HCT116 (cell line): ENCODE results near the gene SRRT.

ENCODE experiments used
- CTCF ChIP-seq, 3 experiments: fragments of 200-600 bp in 1 of 3; sonication (generic) in 1 of 3; IDR thresholded peaks in 2 of 3; conservative IDR thresholded peaks in 1 of 3; 2 replicates each; pipeline ENCODE4 v1.5.1; 2012 to 2017; ENCODE audit warnings: low read depth in 2 of 3, low read length in 2 of 3, antibody characterized with exemption in 1 of 3, borderline replicate concordance in 1 of 3, control low read depth in 1 of 3, mild to moderate bottlenecking in 1 of 3, mixed read lengths in 1 of 3, mixed run types in 1 of 3, moderate library complexity in 1 of 3; ENCODE audit not compliant: insufficient read depth in 1 of 3
- EZH2 ChIP-seq: fragments of 200-600 bp; sonication (generic); IDR thresholded peaks from 2 replicates; pipeline ENCODE4 v1.6.1; 2017; ENCODE audit warnings: antibody characterized with exemption, mixed run types
- EZH2phosphoT487 ChIP-seq: fragments of 200-600 bp; IDR thresholded peaks from 2 replicates; pipeline ENCODE4 v1.6.1; 2018; ENCODE audit warnings: antibody characterized with exemption, borderline replicate concordance
- POLR2AphosphoS5 ChIP-seq: IDR thresholded peaks from 2 replicates; pipeline ENCODE4 v1.6.1; 2011; ENCODE audit warnings: mild to moderate bottlenecking, low read depth, low read length, moderate library complexity
- RAD21 ChIP-seq: IDR thresholded peaks from 2 replicates; pipeline ENCODE4 v1.6.1; 2012; ENCODE audit warnings: low read depth, mild to moderate bottlenecking
- YY1 ChIP-seq: IDR thresholded peaks from 2 replicates; pipeline ENCODE4 v1.6.1; 2011; ENCODE audit warnings: low read length, low read depth, moderate library complexity, mild to moderate bottlenecking; ENCODE audit not compliant: insufficient replicate concordance; ENCODE audit errors: extremely low read depth
- TF ChIP-seq, protein P1 (sequence below): IDR thresholded peaks from 2 replicates; pipeline ENCODE4 v1.6.1; 2012

- no peak for TF ChIP-seq CTCF (IDR thresholded peaks at IDR 0.05 in 2 of 3, conservative IDR thresholded peaks at IDR 0.05 in 1 of 3; ENCODE audit: borderline replicate concordance in 1 of 3, insufficient read depth in 1 of 3, low read depth in 2 of 3, low read length in 2 of 3)
- TF ChIP-seq POLR2AphosphoS5 = no peak
- TF ChIP-seq RAD21 = no peak
- TF ChIP-seq YY1 = no peak
- TF ChIP-seq EZH2phosphoT487 = no peak
- no peak for TF ChIP-seq EZH2
- TF ChIP-seq, protein P1, sequence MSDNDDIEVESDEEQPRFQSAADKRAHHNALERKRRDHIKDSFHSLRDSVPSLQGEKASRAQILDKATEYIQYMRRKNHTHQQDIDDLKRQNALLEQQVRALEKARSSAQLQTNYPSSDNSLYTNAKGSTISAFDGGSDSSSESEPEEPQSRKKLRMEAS = no peak
Measured at GRCh38 chr7:100825215-100825671, 49.7 kb upstream of the SRRT start.
